Measurements from ENCODE around the gene TIRAP.
"Not testable (repeated sequence)": the region's sequence is repeated elsewhere in the genome, so short reads cannot be mapped to it uniquely, and the experiment has no call there.

Gene TIRAP

DNA sequence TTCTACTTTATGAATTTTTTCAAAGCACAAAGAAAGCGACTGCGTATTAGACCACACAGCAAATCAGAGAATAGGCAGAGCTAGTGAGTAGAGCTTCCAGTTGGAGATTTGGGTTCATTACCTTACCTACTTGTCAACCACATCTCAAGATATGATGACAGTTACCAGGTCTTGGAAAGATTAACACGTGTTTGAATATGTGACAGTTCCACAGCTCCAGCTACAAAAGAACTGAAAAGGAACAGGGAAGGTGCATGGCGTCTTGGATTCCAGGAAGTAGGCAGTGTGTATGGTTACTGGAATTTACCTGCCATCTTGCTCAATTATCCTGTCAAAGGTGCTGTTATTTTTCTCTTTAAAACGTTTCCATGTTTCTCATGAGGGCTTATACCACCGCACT is 5.3 kb downstream of the TIRAP start:
- DNase-seq, result no peak

DNA sequence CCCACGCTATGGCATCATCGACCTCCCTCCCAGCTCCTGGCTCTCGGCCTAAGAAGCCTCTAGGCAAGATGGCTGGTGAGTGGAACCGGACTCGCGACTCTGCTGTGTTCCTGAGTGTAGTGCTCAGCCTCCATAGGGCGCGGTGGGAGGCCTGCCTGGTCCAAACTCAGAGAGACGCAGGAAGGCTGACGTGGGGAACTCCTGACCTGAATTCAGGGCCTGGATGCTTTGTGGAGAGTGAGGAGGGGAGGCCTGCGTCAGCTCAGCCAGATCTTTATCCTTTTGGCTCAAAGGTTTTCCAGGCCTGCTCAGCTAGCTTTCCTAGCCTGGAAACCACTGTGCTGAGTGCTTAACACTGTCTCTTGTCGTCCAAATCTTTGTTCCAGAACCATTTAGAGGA is 8.0 kb downstream of the TIRAP start:
- DNase-seq, result no peak

DNA sequence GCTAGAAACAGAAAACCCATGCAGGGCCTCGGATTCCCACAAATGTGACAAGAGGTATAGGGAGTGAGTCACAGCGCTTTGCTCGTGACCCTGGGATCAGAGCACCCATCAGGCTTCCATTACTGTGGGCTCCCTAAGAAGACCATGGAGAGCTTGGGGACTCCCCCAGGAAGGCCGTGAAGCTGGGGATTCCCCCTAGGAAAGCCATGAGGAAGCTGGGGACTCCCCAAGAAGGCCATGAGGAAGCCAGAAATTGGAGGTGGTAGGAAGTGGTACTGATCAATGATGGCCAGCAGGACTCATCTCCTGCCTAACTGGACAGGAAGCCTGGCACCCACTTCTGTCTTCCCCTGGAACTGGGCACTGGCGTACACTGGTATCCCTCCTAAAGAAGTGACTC is 10.8 kb downstream of the TIRAP start:
- DNase-seq, result no peak

- DNase-seq, result no peak
Measured at GRCh38 chr11:126297004-126297403, 14.1 kb downstream of the TIRAP start.

- peak; percentile 97 for DNase-seq
Measured at GRCh38 chr11:126303623-126304456, 20.9 kb downstream of the TIRAP start, which contains the start of gene DCPS. DCPS (plus strand) TSS chr11:126304060; CDS start chr11:126304081, 21 bp downstream.

DNA sequence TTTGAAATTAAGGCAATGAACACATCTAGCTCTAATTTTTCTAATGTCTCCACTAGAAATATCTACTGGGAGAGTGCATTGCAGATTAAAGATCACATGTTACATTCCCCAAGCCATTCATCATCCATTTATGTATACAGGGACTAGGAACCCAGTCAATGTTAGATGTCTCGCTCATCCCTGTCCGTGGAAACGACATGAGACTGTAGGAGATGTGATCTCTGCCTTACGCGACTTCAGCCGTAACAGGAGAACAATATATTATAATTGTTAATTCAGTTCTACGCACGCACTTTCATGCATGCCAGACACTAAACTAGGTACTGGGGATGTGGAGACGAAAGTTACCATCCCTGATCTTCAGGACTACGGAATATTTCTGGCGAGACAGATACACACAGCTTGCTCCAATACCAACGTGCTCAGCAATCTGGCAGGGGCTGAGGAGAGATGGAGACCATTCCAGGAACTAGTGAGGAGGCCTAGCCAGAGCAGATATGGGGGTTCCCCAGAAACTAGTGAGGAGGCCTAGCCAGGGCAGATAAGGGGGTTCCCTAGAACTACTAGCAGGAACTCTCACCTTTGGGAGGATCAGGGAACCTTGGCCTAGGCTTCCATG is 21.7 kb downstream of the TIRAP start:
- no peak for DNase-seq

DNA sequence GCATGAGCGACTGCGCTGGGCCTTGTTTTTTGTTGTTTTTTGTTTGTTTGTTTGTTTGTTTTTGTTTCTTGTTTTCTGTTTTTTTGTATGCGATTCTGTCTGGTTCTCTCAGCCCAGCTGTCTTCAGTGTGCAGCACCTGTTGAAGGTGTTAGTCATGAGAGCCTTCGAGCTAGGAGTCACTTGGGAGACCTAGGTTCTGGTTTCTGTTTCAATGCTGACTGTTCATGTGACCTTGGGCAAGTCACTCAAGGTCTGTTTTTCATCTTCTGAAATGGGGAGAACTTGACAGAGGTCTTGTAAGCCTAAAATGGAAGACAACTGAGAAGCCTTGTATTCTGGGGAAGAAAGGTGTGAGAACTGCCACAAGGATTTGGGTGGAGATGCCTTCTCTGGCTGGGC is 22.8 kb downstream of the TIRAP start:
- DNase-seq, result no peak

GRCh38 chr11:126307706-126308105 is 24.8 kb downstream of the TIRAP start:
- no peak for DNase-seq

DNA sequence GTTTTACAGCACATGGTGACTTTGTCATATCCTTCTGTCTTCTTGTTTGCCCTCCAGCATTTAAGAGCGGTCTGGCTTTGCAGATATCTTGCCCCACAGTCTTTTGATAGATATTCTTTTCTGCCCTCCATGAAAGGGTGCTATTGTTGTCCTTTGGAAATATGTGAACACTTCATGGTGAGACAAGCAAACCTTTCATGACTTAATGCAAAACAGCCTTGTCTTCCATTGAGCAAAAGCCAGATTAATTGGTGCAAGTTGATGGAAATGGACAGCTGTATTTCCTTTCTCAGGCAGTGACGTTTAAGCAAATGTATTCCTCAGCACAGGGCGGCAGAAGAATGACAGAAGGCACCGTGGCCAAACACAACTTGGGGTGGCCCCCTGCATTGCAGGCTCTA is 25.4 kb downstream of the TIRAP start:
- no peak for DNase-seq

GRCh38 chr11:126308771-126309170 is 25.9 kb downstream of the TIRAP start:
- not testable (repeated sequence) for DNase-seq

- peak; percentile 63 for DNase-seq
Measured at GRCh38 chr11:126310200-126310991, 27.5 kb downstream of the TIRAP start.

- DNase-seq, result no peak
Measured at GRCh38 chr11:126310992-126311310, 28.1 kb downstream of the TIRAP start.

DNA sequence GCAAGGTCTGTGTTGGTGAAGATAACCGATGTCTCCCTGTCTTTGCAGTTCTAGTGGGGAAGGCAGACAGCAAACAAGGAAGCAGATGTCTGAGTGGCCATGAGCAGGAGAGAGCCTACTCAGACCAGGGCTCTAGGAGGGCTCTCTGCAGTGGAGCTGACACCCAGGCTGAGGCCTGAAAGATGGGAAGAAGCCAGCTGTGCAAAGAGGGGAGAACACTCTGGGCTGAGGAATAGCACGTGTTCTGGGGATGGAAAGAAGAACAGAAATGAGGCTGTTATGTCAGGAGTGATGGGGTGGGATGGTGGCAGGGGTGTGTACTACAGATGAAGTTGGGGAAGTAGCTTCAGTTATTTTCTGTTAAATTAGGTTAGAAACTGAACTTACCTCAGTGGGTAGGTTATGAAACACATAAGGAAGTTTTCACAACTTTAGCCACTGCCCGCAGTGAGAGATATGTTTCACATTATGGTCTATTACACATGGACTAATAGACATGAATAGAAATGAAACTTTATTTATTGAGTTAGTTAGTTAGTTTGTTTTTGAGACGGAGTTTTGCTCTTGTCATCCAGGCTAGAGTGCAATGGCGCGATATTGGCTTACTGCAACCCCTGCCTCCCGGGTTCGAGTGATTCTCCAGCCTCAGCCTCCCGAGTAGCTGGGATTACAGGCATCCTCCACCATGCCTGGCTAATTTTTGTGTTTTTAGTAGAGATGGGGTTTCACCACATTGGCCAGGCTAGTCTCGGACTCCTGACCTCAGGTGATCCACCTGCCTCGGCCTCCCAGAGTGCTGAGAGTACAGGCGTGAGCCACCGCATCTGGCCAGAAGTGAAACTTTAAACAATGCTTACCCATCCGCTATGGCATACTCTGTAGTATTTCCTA is 28.8 kb downstream of the TIRAP start:
- no peak for DNase-seq

- DNase-seq, result no peak
Measured at GRCh38 chr11:126312961-126313360, 30.1 kb downstream of the TIRAP start.

DNA sequence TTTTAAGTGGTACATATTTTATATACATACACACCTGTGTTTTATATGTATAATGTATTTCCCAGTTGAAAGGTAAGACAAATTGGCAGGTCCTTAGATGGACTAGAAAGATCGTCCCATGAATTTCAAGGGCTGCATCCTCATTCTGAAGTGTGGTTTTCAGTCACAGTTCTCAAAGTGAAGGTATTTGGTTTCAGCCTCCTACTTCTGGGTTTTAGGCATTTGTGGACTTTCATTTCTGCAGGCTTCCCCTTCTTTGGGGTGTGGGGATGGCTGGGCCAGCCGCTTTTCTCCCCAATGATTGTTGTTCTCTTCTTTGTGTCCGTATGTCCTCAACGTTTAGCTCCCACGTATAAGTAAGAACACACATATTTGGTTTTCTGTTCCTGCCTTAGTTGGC is 30.9 kb downstream of the TIRAP start:
- DNase-seq, result no peak

- no peak for DNase-seq
Measured at GRCh38 chr11:126317432-126317755, 34.5 kb downstream of the TIRAP start.

- no peak for DNase-seq
Measured at GRCh38 chr11:126317756-126318573, 35.1 kb downstream of the TIRAP start.

- no peak for DNase-seq
Measured at GRCh38 chr11:126318574-126319373, 35.9 kb downstream of the TIRAP start.

DNA sequence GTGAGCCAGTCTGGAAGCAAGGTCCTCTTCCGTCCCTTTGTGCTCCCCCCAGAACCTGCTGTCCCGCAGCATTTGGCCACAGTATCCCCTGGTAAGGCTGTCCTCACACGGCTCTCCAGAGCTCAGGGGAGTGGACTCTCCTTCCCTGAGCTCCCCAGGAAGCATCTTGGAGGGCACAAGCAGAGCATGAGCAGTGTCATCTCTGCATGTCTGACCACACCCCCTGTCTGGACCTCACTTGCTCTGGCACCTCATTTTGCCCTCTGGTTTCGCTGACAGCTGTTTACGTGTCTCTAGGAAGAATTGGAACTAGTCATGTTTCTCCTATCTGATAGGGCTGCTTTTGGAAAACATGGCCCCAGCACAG is 36.5 kb downstream of the TIRAP start:
- no peak for DNase-seq

DNA sequence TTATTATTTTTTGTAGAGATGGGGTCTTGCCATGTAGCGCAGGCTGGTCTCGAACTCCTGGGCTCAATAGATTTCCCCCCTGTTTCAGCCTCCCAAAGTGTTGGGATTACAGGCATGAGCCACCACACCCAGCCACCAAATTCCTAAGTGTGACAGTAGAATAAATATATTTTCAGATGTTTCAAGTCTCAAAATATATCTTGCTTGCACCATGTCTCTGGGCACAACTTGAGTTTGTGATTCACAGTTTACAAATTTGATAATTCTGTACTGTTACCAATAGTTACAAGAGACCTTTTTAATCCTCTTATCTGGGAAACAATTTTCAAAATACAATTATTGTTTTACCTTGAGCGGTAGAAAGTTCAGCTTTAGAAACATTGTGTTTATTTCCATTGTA is 40.1 kb downstream of the TIRAP start:
- DNase-seq, result no peak

GRCh38 chr11:126327281-126328000 is 44.5 kb downstream of the TIRAP start:
- no peak for DNase-seq
